Endodermal cell (in vitro differentiated cells): ENCODE measurements around the gene WNT10A. TPM values are rescaled to one million over a fixed set of nuclear protein-coding genes. Genes with fewer than 3 reads are reported as not detected.

Experiments
- DNase-seq: peaks from one replicate; pipeline ENCODE4 v3.0.0-alpha.2; 2017
- H3K27ac ChIP-seq: 2 replicates; pipeline ENCODE4 v1.5.1; 2013; ENCODE audit warnings: mild to moderate bottlenecking, low read depth, low read length, moderate library complexity
- H3K27me3 ChIP-seq: 2 replicates; pipeline ENCODE4 v1.6.1; 2013; ENCODE audit warnings: mild to moderate bottlenecking, low read length, moderate library complexity; ENCODE audit not compliant: insufficient read depth, control insufficient read depth, poor library complexity, severe bottlenecking
- H3K36me3 ChIP-seq: 2 replicates; pipeline ENCODE4 v1.7.0; 2013; ENCODE audit warnings: mild to moderate bottlenecking, low read length, moderate library complexity; ENCODE audit not compliant: control insufficient read depth, insufficient read depth
- H3K4me1 ChIP-seq: one replicate; pipeline ENCODE4 v1.7.0; 2013; ENCODE audit warnings: low read length; ENCODE audit not compliant: control insufficient read depth, insufficient read depth
- H3K4me3 ChIP-seq: 2 replicates; pipeline ENCODE4 v1.5.1; 2013; ENCODE audit warnings: mild to moderate bottlenecking, low read length, moderate library complexity
- H3K9ac ChIP-seq: 2 replicates; pipeline ENCODE4 v1.6.1; 2013; ENCODE audit warnings: mild to moderate bottlenecking, low read length, moderate library complexity; ENCODE audit not compliant: poor library complexity, severe bottlenecking; ENCODE audit errors: extremely low read depth
- H3K9me3 ChIP-seq: 2 replicates; pipeline ENCODE4 v1.6.1; 2013; ENCODE audit warnings: mild to moderate bottlenecking, low read length, moderate library complexity; ENCODE audit not compliant: control insufficient read depth
- H3K27ac Mint-ChIP-seq: 2 replicates; pipeline ENCODE4 v1.8.0; 2020; ENCODE audit warnings: mixed read lengths
- H3K27me3 Mint-ChIP-seq: 2 replicates; pipeline ENCODE4 v1.8.0; 2021; ENCODE audit warnings: mild to moderate bottlenecking, mixed read lengths; ENCODE audit not compliant: insufficient read depth
- H3K36me3 Mint-ChIP-seq: 2 replicates; pipeline ENCODE4 v1.8.0; 2020; ENCODE audit warnings: low read depth, mixed read lengths
- H3K4me1 Mint-ChIP-seq: 2 replicates; pipeline ENCODE4 v1.8.0; 2020; ENCODE audit warnings: mixed read lengths
- H3K4me3 Mint-ChIP-seq: 2 replicates; pipeline ENCODE4 v1.8.0; 2020; ENCODE audit warnings: mild to moderate bottlenecking, moderate library complexity, mixed read lengths
- H3K9me3 Mint-ChIP-seq: 2 replicates; pipeline ENCODE4 v1.8.0; 2020; ENCODE audit warnings: mild to moderate bottlenecking, mixed read lengths
- CTCF ChIP-seq: fragments of 200-600 bp; sonication (generic); conservative IDR thresholded peaks from 2 replicates; pipeline ENCODE4 v1.5.0; 2021; ENCODE audit warnings: antibody characterized with exemption, mild to moderate bottlenecking
- WGBS, 2 experiments: methylation state at CpG; one replicate each; pipeline versions ENCODE4 v1.1.5 to v1.1.7; 2013; ENCODE audit warnings: missing lambda C conversion rate in 2 of 2, mixed read lengths in 1 of 2; ENCODE audit not compliant: insufficient coverage in 1 of 2, insufficient read length in 1 of 2; 5-methylcytosine and 5-hydroxymethylcytosine counted together
- total RNA-seq, 2 donors: library from RNA; stranded (reverse); fragmentation: NEBNext Ultra II Directional in 1 of 2; extraction: Animal tissue kit (Norgen Biotek cat#: 25700) in 1 of 2; gene quantifications; 2 replicates in 1 of 2; 3 replicates in 1 of 2; pipeline ENCODE4 v1.2.1, GENCODE V29; 2021

The WNT10A gene
- total RNA-seq, 2 donors from 2014 or later: not detected

GRCh38 chr2:218924757-218925156 is 44.1 kb downstream of the WNT10A start:
- Histone ChIP-seq H3K27ac (no peak overlapping the region), H3K9ac (no peak overlapping the region), H3K4me1 (no peaks in the 10 kb centered on the region), H3K27me3 (no peaks in the 10 kb centered on the region), H3K36me3 (no peaks in the 10 kb centered on the region), H3K4me3 (no peak overlapping the region), H3K9me3 (peaks cover 13% of the 10 kb centered on the region)
- H3K4me3 Mint-ChIP-seq: no peak overlapping the region
- peaks cover 42% of the 10 kb centered on the region for H3K9me3 Mint-ChIP-seq
- H3K4me1 Mint-ChIP-seq: no peaks in the 10 kb centered on the region
- H3K27ac Mint-ChIP-seq: no peak overlapping the region
- H3K36me3 Mint-ChIP-seq: peaks cover 13% of the 10 kb centered on the region
- TF ChIP-seq CTCF: no peak
- 95 to 100% methylated on average over 1 to 2 of the region's 2 CpGs for WGBS, 2 experiments
- H3K27me3 Mint-ChIP-seq: peaks cover 17% of the 10 kb centered on the region
- no peak for DNase-seq

DNA sequence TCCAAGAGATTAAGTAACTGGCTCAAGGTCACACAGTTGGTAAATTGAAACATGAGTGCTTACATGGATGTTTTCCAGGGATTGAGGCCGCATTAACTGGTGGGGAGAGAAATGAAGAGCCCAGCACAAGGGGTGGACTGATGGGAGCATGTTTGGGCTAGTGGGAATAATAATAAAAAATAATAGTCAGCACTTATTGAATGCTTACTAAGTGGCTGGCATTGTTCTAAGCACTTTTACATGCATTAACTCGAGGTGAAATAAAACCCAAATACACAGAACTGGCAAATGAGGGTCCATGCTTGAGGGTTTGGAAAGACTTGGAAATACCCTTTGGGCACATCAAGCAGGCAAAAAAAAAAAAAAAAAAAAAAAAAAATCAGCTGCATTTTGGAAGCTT is 44.8 kb downstream of the WNT10A start:
- WGBS, 2 experiments: 70% methylated on average over 2 of the region's 2 CpGs
- peaks cover 13% of the 10 kb centered on the region for H3K9me3 ChIP-seq
- DNase-seq: no peak
- H3K9ac ChIP-seq: no peak overlapping the region
- H3K4me1 Mint-ChIP-seq: no peaks in the 10 kb centered on the region
- H3K4me1 ChIP-seq: no peaks in the 10 kb centered on the region
- peaks cover 13% of the 10 kb centered on the region for H3K36me3 Mint-ChIP-seq
- H3K4me3 Mint-ChIP-seq: no peak overlapping the region
- H3K27me3 ChIP-seq: no peaks in the 10 kb centered on the region
- no peaks in the 10 kb centered on the region for H3K36me3 ChIP-seq
- H3K4me3 ChIP-seq: no peak overlapping the region
- no peak for TF ChIP-seq CTCF
- no peak overlapping the region for H3K27ac ChIP-seq
- peaks cover 23% of the 10 kb centered on the region for H3K27me3 Mint-ChIP-seq
- no peak overlapping the region for H3K27ac Mint-ChIP-seq
- H3K9me3 Mint-ChIP-seq: peaks cover 49% of the 10 kb centered on the region

DNA sequence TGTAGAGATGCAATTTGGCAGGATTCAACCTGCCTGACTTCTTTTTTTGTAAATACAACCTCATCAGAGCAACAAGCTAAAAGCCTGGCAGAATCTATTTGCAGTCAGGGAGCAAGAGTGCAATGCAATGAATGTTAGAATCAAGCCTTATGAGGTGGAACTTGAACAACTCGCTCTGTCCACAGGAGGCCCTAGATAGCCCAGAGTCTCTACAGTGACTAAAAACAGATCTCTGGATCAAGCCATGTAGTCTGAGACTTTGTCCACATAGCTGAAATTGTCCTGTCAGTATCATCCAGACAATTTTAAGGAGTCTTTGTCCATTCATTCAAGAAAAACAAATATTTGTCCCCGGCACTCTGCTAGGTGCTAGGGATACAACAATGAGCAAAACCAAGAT is 46.8 kb downstream of the WNT10A start:
- Mint-ChIP-seq H3K27ac (no peak overlapping the region), H3K36me3 (peaks cover 9% of the 10 kb centered on the region), H3K9me3 (peaks cover 46% of the 10 kb centered on the region)

More for the DNA sequence above, 46.8 kb downstream of the WNT10A start:
- H3K27me3 ChIP-seq: no peaks in the 10 kb centered on the region
- no peak for DNase-seq
- peaks cover 13% of the 10 kb centered on the region for H3K9me3 ChIP-seq
- H3K4me3 ChIP-seq: no peak overlapping the region
- Mint-ChIP-seq H3K27me3 (peaks cover 23% of the 10 kb centered on the region), H3K4me3 (no peak overlapping the region), H3K4me1 (no peaks in the 10 kb centered on the region)
- 72 to 95% methylated on average over 2 of the region's 2 CpGs for WGBS, 2 experiments
- H3K4me1 ChIP-seq: no peaks in the 10 kb centered on the region
- no peak overlapping the region for H3K27ac ChIP-seq
- TF ChIP-seq CTCF: no peak
- no peak overlapping the region for H3K9ac ChIP-seq
- no peaks in the 10 kb centered on the region for H3K36me3 ChIP-seq
